RWPE2 (cell line): ENCODE results near the gene CCDC97.

ENCODE experiments used
- ATAC-seq: fragments of 200-7000 bp; cut with Tn5 transposase; 3 replicates; pipeline ENCODE4 v1.9.1; 2021; ENCODE audit warnings: low read depth
- DNase-seq: peaks from one replicate; pipeline ENCODE4 v3.0.0-alpha.2; 2020; ENCODE audit warnings: low spot score
- H3K27ac ChIP-seq: fragments of 450-650 bp; 2 replicates; pipeline ENCODE4 v1.5.1; 2017; ENCODE audit warnings: mild to moderate bottlenecking; ENCODE audit not compliant: poor library complexity, severe bottlenecking
- H3K27me3 ChIP-seq: fragments of 250-450 bp; sonication (Bioruptor Pico); 2 replicates; pipeline ENCODE4 v1.5.1; 2021; ENCODE audit warnings: mild to moderate bottlenecking, moderate library complexity; ENCODE audit not compliant: insufficient read depth, poor library complexity, severe bottlenecking
- H3K36me3 ChIP-seq: fragments of 250-450 bp; sonication (Bioruptor Pico); 2 replicates; pipeline ENCODE4 v1.5.1; 2020; ENCODE audit warnings: low read depth, mild to moderate bottlenecking, moderate library complexity
- H3K4me1 ChIP-seq: fragments of 250-450 bp; sonication (Bioruptor Pico); 2 replicates; pipeline ENCODE4 v1.5.1; 2021; ENCODE audit warnings: mild to moderate bottlenecking, moderate library complexity; ENCODE audit not compliant: insufficient read depth, poor library complexity, severe bottlenecking
- H3K4me3 ChIP-seq: fragments of 250-450 bp; sonication (Bioruptor Pico); 2 replicates; pipeline ENCODE4 v1.5.1; 2021; ENCODE audit warnings: mild to moderate bottlenecking, moderate library complexity; ENCODE audit not compliant: severe bottlenecking
- H3K9me3 ChIP-seq: fragments of 250-450 bp; sonication (Bioruptor Pico); 2 replicates; pipeline ENCODE4 v1.5.1; 2021; ENCODE audit warnings: mild to moderate bottlenecking, moderate library complexity; ENCODE audit not compliant: severe bottlenecking
- CTCF ChIP-seq: fragments of 450-650 bp; IDR thresholded peaks from one replicate; pipeline ENCODE4 v1.5.1; 2017; ENCODE audit warnings: mild to moderate bottlenecking, moderate library complexity; ENCODE audit not compliant: poor library complexity, severe bottlenecking

Gene CCDC97

GRCh38 chr19:41373993-41374392, 64.0 kb downstream of the CCDC97 start:
- H3K27ac ChIP-seq, result peak overlapping the region; percentile 29
- peaks cover 8% of the 10 kb centered on the region for H3K4me1 ChIP-seq
- no peak for TF ChIP-seq CTCF
- no peaks in the 10 kb centered on the region for H3K27me3 ChIP-seq
- no peaks in the 10 kb centered on the region for H3K9me3 ChIP-seq
- H3K36me3 ChIP-seq, result no peaks in the 10 kb centered on the region
- peak; percentile 62 for ATAC-seq
- DNase-seq, result no peak
- H3K4me3 ChIP-seq, result no peak overlapping the region
